SHP77 (cell line): ENCODE data around the gene ISG15.
"Not testable (repeated sequence)": the region's sequence is repeated elsewhere in the genome, so short reads cannot be mapped to it uniquely, and the experiment has no call there.

Experiments used
- DNase-seq, 2 experiments: peaks; one replicate each; lab custom pipeline; 2025; lab: John Stamatoyannopoulos, UW

ISG15 gene

GRCh38 chr1:1012736-1013104, 577 bp upstream of the ISG15 start:
- not testable (repeated sequence) for DNase-seq

- DNase-seq, result peak; percentile 19 to 62
These were observed 788 bp downstream of the ISG15 start for GRCh38 chr1:1013922-1014648.

- DNase-seq, result peak in 1 of 2 experiments; percentile 34
These were observed 1.7 kb downstream of the ISG15 start for GRCh38 chr1:1014799-1015681.

GRCh38 chr1:1017397-1018320, 4.4 kb downstream of the ISG15 start:
- DNase-seq, result not testable (repeated sequence)

- not testable (repeated sequence) for DNase-seq
These were observed 5.0 kb downstream of the ISG15 start for GRCh38 chr1:1018321-1018685.

- DNase-seq, result peak; percentile 36 to 61
These were observed 6.1 kb downstream of the ISG15 start for GRCh38 chr1:1019122-1019999.

- no peak for DNase-seq
These were observed 6.7 kb downstream of the ISG15 start, which contains the start of gene AGRN for GRCh38 chr1:1020000-1020404. Gene AGRN (plus strand): TSS chr1:1020120. CDS start chr1:1020173, 53 bp downstream.

GRCh38 chr1:1020415-1021009, 7.2 kb downstream of the ISG15 start:
- DNase-seq, result no peak

- peak in 1 of 2 experiments; percentile 24 for DNase-seq
These were observed 8.0 kb downstream of the ISG15 start for GRCh38 chr1:1021010-1021919.

GRCh38 chr1:1021920-1022259, 8.6 kb downstream of the ISG15 start:
- DNase-seq, result no peak

GRCh38 chr1:1022302-1023009, 9.2 kb downstream of the ISG15 start:
- DNase-seq, result no peak

GRCh38 chr1:1023700-1024099, 10.4 kb downstream of the ISG15 start:
- DNase-seq, result no peak

GRCh38 chr1:1024149-1024770, 11.0 kb downstream of the ISG15 start:
- no peak for DNase-seq

GRCh38 chr1:1024771-1025699, 11.7 kb downstream of the ISG15 start:
- DNase-seq, result no peak

GRCh38 chr1:1025730-1026129, 12.4 kb downstream of the ISG15 start:
- no peak for DNase-seq

- no peak for DNase-seq
These were observed 13.5 kb downstream of the ISG15 start for GRCh38 chr1:1026599-1027413.

GRCh38 chr1:1027791-1028190, 14.5 kb downstream of the ISG15 start:
- no peak for DNase-seq
